Measurements from ENCODE around the gene TMEM26.

DNA sequence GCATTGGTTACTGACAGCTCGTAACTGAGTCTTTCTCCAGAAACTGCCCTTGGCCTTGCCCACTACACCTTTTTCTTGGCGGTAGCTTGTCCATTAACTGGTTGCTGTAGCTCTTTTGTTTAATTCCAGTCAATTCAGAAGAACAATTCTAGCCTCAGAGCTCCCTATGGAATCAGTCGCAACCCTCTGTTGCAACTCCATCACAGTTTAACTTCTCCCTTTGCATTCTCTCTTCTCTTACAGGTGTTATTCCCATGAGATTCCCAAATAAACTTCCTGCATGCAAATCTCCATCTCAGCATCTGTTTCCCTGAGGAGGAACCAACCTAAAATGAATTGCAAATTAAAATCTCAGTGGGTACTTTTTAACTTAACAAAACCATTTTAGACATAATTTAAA is 28.4 kb upstream of the TMEM26 start:
- TF ChIP-seq GATA2 (IDR thresholded peaks at IDR 0.05; ENCODE audit: low read depth, low read length) (no peak), GATA3 (IDR thresholded peaks at IDR 0.05; ENCODE audit: low read depth, low read length) (no peak)
